GM21367 (cell line): Measurements from ENCODE around the gene SGCD.

Experiments used
- ATAC-seq: cut with Tn5 transposase; IDR thresholded peaks from one replicate; pipeline ENCODE4 v1.9.1; 2021; ENCODE audit not compliant: unreplicated experiment

Gene SGCD

DNA sequence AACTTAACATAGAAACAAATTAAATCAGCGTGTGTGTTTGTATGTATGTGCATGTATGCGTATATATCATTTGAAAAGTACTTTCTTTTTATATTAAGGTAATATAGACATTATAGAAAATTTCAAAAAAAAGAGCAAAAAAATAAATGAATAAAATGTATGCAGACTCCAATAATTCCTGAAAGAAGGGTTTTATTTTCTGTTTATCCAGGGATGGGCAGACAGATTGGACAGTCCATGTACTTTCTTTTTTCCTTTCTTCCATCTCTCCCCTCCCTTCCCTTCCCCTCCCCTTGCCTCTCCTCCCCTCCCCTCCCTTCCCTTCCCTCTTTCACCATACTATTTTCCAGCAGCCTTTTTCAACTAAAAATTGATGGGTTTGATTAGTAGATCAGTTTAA lies 123.8 kb downstream of the SGCD start:
- ATAC-seq = no peak

DNA sequence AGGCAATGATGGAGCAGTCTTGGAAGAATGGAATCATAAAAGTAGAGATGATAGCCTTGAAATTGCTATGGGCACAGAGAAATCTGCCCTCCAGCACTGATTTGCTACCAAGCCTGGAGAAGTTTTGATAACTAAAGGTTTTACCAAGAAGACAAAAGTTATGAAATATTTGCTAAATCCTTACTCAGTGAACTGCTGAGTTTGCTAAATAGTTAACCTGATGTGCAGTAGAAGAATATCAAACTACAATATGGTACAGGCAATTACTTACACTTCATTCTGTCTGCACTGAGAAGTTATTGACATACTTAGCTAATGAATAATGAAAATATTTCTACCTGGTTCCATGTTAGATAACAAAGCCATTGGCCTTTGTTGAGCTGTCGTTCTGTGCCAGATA lies 124.5 kb downstream of the SGCD start:
- no peak for ATAC-seq

- peak; percentile 52 for ATAC-seq
Measured at GRCh38 chr5:156456857-156457256, 129.9 kb downstream of the SGCD start.

DNA sequence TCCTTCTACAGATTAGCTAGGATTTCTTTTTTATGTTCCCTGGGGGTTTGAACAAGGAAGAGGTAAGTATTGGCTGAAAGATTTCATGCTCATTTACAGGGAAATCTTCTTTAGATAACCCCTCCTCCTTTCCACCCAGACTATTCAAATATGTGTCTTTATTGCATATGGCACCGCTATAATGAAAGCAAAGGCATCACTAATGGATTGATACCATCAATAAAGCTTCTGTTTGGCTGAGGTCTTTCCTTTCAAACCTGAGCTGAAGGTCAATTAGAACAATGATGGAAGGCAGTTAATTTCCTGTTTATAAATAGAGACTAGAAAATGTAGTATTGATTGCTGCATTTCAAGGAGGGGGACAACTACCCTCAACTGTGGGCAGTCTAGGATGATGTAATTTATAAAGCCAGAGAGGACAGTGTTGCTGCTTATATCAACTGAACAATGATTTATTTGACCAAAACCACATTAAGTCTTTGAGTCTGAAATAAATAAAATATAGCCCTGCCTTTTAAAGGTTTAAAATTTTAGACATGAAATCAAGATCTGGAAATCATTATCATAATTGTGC lies 132.9 kb downstream of the SGCD start:
- ATAC-seq = no peak

DNA sequence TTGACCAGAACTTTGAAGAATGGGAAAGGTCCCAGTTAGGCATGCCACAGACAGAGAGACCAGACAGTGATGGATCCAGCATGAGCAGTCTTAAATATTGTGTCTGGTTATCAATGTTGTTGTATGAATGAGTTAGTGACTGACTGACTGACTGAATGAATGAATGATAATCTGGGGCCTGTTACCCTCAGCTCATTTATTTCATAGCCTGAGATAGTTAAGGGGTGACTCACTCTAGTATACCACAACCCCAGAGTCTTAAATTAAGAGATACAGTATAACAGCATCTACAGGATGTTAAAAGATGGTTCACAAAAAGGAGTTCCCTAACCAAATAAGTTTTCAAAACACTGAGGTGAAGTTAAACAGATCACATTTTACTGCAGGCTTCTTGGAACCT lies 133.5 kb downstream of the SGCD start:
- no peak for ATAC-seq

- ATAC-seq = no peak
Measured at GRCh38 chr5:156466871-156467270, 139.9 kb downstream of the SGCD start.

- no peak for ATAC-seq
Measured at GRCh38 chr5:156469636-156470035, 142.7 kb downstream of the SGCD start.

DNA sequence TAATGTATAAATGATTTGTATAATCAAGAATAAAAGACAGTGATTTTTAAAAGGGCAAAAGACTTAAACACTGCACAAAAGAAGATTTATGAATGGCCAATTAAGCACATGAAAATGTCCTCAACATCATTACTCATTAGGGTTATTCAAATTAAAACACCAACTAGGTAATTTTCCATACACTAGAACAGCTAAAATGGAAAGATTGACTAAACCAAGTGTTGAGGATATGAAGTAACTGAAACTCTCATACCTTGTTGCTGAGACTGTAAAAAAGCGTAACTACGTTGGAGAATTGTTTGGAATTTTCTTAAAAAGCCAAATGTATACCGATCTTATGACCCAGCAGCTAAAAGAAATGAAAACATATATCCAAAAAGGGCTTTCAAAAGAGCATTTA lies 144.9 kb downstream of the SGCD start:
- no peak for ATAC-seq

GRCh38 chr5:156473269-156473908 lies 146.4 kb downstream of the SGCD start:
- ATAC-seq = no peak

GRCh38 chr5:156474251-156474650 lies 147.3 kb downstream of the SGCD start:
- no peak for ATAC-seq

GRCh38 chr5:156475182-156476157 lies 148.5 kb downstream of the SGCD start:
- no peak for ATAC-seq

DNA sequence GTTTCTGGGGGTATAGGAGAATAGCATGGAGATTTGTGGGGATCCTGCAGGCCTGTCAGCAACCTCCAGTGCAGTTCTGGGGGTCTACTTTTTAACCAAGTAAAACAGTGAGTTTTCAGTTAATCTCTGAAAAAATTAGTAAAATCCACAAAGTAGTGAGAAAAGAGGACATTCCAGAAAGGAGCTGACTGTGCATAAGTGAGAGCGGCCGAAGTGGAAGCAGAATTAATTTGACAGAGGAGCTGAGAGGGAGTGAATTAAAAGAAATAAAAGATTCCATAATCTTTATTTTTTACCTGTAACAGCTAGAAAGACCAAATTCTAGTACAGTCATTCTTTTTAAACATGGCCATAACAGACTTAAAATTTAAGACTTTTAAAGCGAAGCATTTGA lies 149.2 kb downstream of the SGCD start:
- ATAC-seq = no peak

DNA sequence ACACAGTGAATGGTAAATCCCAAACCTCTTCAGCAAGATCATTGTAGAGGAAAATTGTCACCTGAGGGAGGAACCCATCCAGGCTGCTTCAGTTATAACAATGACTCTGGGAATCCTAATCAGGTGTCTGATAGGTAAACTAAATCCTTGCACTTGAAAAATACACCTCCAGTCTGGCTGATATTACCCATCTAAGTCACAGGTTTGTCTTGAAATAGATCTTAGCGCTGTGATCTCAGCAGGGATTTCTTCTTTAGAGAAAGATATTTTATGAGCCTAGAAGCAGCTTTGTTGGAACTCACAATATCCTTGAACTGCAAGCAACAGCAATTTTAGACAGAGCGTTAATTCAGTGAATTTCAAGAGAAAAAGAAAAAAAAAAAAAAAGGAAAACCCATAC lies 149.7 kb downstream of the SGCD start:
- ATAC-seq = no peak

DNA sequence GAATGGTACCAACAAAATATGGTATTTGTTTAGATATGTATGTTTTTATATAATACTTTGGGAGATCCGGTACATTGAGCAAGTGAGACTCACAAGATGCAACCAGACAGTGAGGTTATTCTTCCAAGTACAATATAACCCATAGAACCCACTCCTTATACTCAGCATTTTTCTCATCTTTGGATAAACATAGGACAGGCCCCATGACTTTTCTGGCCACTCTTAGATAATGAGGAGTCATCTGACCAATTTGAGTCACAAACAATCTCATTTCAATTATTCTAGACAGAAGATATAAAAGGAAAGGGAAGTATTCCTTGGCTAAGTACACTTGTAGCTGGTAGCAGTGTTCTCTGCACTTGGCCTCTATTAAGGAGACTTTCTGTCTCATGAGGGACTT lies 150.2 kb downstream of the SGCD start:
- no peak for ATAC-seq

DNA sequence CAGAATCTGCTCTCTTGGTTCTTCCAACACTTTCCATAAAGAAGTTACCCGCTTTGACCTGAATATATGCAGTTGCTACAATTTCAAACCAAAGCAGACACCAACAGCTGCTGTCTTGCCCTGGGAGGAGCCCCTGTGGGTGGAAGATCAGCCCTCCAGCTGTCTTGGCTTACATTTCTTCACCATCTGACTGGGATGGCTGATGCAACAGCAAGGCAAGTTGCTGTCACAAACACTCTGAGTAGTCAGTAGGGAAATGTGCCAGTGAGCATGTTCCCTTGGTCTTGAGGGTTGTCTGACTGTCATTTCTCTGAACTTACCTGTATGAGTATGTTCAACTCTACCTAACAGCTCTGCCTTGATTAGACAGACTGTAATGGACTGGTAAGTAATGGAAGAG lies 152.9 kb downstream of the SGCD start:
- no peak for ATAC-seq

GRCh38 chr5:156481741-156482140 lies 154.8 kb downstream of the SGCD start:
- ATAC-seq = no peak

GRCh38 chr5:156482818-156483217 lies 155.9 kb downstream of the SGCD start:
- ATAC-seq = no peak

- no peak for ATAC-seq
Measured at GRCh38 chr5:156486394-156487238, 159.7 kb downstream of the SGCD start.

DNA sequence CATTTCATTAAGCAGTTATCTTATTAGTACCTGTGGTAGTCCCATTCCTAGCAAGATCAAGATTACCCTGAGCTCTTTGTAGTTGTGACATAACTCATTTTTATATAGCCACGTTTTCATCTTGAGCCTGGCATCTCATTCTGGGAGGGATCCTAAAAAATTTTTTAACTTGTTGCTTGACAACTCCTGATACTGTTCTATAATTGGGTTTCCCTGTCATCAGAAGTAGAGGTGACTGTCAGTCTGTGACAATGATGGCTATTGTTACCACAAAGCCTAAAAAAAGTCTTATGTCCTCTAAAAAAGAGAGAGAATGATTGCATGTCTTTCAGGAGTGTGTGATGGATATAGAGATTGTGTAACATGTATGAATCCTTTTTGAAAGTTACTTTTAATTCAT lies 164.8 kb downstream of the SGCD start:
- no peak for ATAC-seq

- no peak for ATAC-seq
Measured at GRCh38 chr5:156496291-156496690, 169.3 kb downstream of the SGCD start.

DNA sequence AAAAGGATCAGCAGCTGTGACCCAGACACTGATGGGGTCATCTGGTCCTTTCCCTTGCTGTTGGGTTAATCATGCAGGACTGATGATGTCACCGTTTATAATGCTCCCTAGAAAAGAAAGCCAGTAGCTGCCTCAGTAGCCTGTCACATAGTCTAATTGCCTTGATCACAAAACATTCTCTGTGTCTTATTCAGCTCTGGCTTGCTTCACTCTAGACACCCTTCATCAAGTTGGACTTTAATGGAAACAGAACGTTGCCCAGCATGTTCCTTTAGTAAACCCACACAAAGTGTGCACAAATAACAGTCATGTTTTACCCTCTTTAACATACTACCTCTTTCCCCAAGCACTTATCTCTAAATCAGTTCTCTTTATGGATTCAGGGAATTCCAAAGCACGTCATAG lies 170.8 kb downstream of the SGCD start:
- no peak for ATAC-seq
